MM.1S (cell line): Measurements from ENCODE around the gene LMNB1.
"Not testable (repeated sequence)": the region's sequence is repeated elsewhere in the genome, so short reads cannot be mapped to it uniquely, and the experiment has no call there.

Experiments used
- DNase-seq: peaks from one replicate; pipeline ENCODE4 v3.0.0-alpha.2; 2015
- H2AFZ ChIP-seq: fragments of 300-600 bp; sonication (generic); 2 replicates; pipeline ENCODE4 v1.6.0; 2016; ENCODE audit warnings: antibody characterized with exemption, low read length
- H3F3A ChIP-seq: fragments of 300-600 bp; sonication (generic); 2 replicates; pipeline ENCODE4 v1.6.1; 2016; ENCODE audit warnings: mild to moderate bottlenecking, antibody characterized with exemption, low read length, moderate library complexity, mixed read lengths; ENCODE audit not compliant: insufficient read depth
- H3K27ac ChIP-seq: fragments of 300-600 bp; sonication (generic); 2 replicates; pipeline ENCODE4 v1.5.1; 2016; ENCODE audit warnings: mild to moderate bottlenecking, low read length
- H3K27me3 ChIP-seq: fragments of 300-600 bp; sonication (generic); replicated peaks from 2 replicates; pipeline ENCODE4 v1.6.0; 2016; ENCODE audit warnings: low read length; ENCODE audit not compliant: insufficient read depth
- H3K36me3 ChIP-seq: fragments of 300-600 bp; sonication (generic); replicated peaks from 2 replicates; pipeline ENCODE4 v1.6.1; 2016; ENCODE audit warnings: mild to moderate bottlenecking, low read length, mixed read lengths; ENCODE audit not compliant: insufficient read depth
- H3K4me1 ChIP-seq: fragments of 300-600 bp; sonication (generic); 2 replicates; pipeline ENCODE4 v1.6.1; 2016; ENCODE audit warnings: low read length, mixed read lengths
- H3K4me2 ChIP-seq: fragments of 300-600 bp; sonication (generic); 2 replicates; pipeline ENCODE4 v1.6.0; 2016; ENCODE audit warnings: low read depth, low read length
- H3K4me3 ChIP-seq: fragments of 300-600 bp; sonication (generic); 2 replicates; pipeline ENCODE4 v1.5.1; 2016; ENCODE audit warnings: low read length, mixed read lengths
- H3K79me2 ChIP-seq: fragments of 300-600 bp; sonication (generic); 2 replicates; pipeline ENCODE4 v1.6.1; 2016; ENCODE audit warnings: mixed run types, low read length, mixed read lengths
- H3K9ac ChIP-seq: fragments of 300-600 bp; sonication (generic); 2 replicates; pipeline ENCODE4 v1.6.1; 2016; ENCODE audit warnings: low read length, mixed read lengths
- H3K9me2 ChIP-seq: fragments of 300-600 bp; sonication (generic); replicated peaks from 2 replicates; pipeline ENCODE4 v1.6.1; 2016; ENCODE audit warnings: mild to moderate bottlenecking, low read length, mixed read lengths; ENCODE audit not compliant: insufficient read depth
- H3K9me3 ChIP-seq: fragments of 300-600 bp; sonication (generic); replicated peaks from 2 replicates; pipeline ENCODE4 v1.6.1; 2016; ENCODE audit warnings: mild to moderate bottlenecking, low read length, mixed read lengths; ENCODE audit not compliant: insufficient read depth
- H4K20me1 ChIP-seq: fragments of 300-600 bp; sonication (generic); 2 replicates; pipeline ENCODE4 v1.6.1; 2016; ENCODE audit warnings: mild to moderate bottlenecking, low read length, moderate library complexity, mixed read lengths; ENCODE audit not compliant: insufficient read depth
- CTCF ChIP-seq: fragments of 300-600 bp; sonication (generic); IDR thresholded peaks from 2 replicates; pipeline ENCODE4 v1.5.1; 2016; ENCODE audit warnings: antibody characterized with exemption, low read length, mixed read lengths
- EZH2 ChIP-seq: fragments of 300-600 bp; sonication (generic); optimal IDR thresholded peaks from 2 replicates; pipeline ENCODE3; 2017; ENCODE audit warnings: low read depth, mild to moderate bottlenecking, antibody characterized with exemption, low read length, mixed read lengths
- EZH2phosphoT487 ChIP-seq: fragments of 300-600 bp; sonication (generic); IDR thresholded peaks from 2 replicates; pipeline ENCODE4 v1.6.1; 2018; ENCODE audit warnings: antibody characterized with exemption, low read length

Gene LMNB1

GRCh38 chr5:126769703-126770102 is 7.2 kb upstream of the LMNB1 start:
- Histone ChIP-seq H3K9me2 (no peaks in the 10 kb centered on the region), H4K20me1 (no peaks in the 10 kb centered on the region), H3F3A (no peaks in the 10 kb centered on the region), H3K4me2 (no peak overlapping the region), H3K9ac (no peak overlapping the region), H3K36me3 (no peaks in the 10 kb centered on the region), H3K79me2 (no peaks in the 10 kb centered on the region), H3K27me3 (no peaks in the 10 kb centered on the region), H2AFZ (no peak overlapping the region), H3K9me3 (no peaks in the 10 kb centered on the region), H3K27ac (no peak overlapping the region), H3K4me1 (no peaks in the 10 kb centered on the region), H3K4me3 (no peak overlapping the region)
- TF ChIP-seq CTCF, result no peak
- TF ChIP-seq EZH2, result no peak
- no peak for TF ChIP-seq EZH2phosphoT487
- no peak for DNase-seq

GRCh38 chr5:126773536-126773935 is 3.4 kb upstream of the LMNB1 start:
- not testable (repeated sequence) for H3K4me3 ChIP-seq

GRCh38 chr5:126774595-126774994 is 2.3 kb upstream of the LMNB1 start:
- H3K9me3 ChIP-seq, H3K27ac ChIP-seq, H3K36me3 ChIP-seq, H2AFZ ChIP-seq, H3K4me3 ChIP-seq, H3K9me2 ChIP-seq, DNase-seq, H3K9ac ChIP-seq, H3K4me1 ChIP-seq, H3K27me3 ChIP-seq, H3K4me2 ChIP-seq, H4K20me1 ChIP-seq: not testable (repeated sequence)
- H3K79me2 ChIP-seq, result peaks cover 23% of the 10 kb centered on the region
- peaks cover 28% of the 10 kb centered on the region for H3F3A ChIP-seq

More at GRCh38 chr5:126773536-126773935, 3.4 kb upstream of the LMNB1 start:
- H3K4me1 ChIP-seq, H3K9ac ChIP-seq, H4K20me1 ChIP-seq, DNase-seq, H3K9me2 ChIP-seq, H3K36me3 ChIP-seq, H3K9me3 ChIP-seq, H2AFZ ChIP-seq, H3K27ac ChIP-seq, H3K4me2 ChIP-seq, H3K27me3 ChIP-seq: not testable (repeated sequence)
- peaks cover 13% of the 10 kb centered on the region for H3K79me2 ChIP-seq
- peaks cover 19% of the 10 kb centered on the region for H3F3A ChIP-seq

GRCh38 chr5:126777257-126777974 is 480 bp downstream of the LMNB1 start:
- Histone ChIP-seq H3K9ac (peak overlapping the region; percentile 98), H3F3A (peaks cover 31% of the 10 kb centered on the region), H3K9me3 (no peaks in the 10 kb centered on the region), H2AFZ (peak overlapping the region; percentile 66), H3K4me2 (peak overlapping the region; percentile 79), H3K4me1 (peaks cover 9% of the 10 kb centered on the region; the same call in 1 of the 2 replicates), H3K36me3 (no peaks in the 10 kb centered on the region), H4K20me1 (peaks cover 21% of the 10 kb centered on the region), H3K27ac (peak overlapping the region; percentile 88), H3K4me3 (peak overlapping the region; percentile 91), H3K27me3 (no peaks in the 10 kb centered on the region), H3K9me2 (no peaks in the 10 kb centered on the region), H3K79me2 (peaks cover 51% of the 10 kb centered on the region)
- TF ChIP-seq EZH2phosphoT487 (no peak), CTCF (peak; percentile 13; the same call in 1 of the 2 replicates)
- peak; percentile 78 for DNase-seq
